SKM-1 (cell line): Measurements from ENCODE around the gene CXCL16.

Experiments
- DNase-seq: peaks from one replicate; lab custom pipeline; 2025; ENCODE audit not compliant: unreplicated experiment; lab: John Stamatoyannopoulos, UW

CXCL16 gene

DNA sequence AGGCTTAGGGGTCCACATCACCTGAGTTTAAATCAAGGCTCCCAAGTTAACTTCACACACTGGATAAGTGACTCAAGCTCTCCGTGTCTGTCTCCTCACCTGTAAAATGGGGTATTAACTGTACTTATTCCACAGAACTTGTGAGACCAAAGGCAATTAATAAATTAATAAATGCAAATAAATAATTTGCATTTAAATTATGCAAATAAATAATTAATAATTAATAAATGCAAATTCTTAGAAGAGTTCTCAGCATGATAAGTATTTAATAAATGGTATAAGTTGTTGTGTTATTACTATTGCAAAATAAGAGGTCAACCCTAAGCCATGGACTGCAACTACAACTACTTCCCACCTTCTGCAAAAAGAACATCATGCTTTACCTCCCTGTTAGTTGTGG is 13.7 kb upstream of the CXCL16 start:
- DNase-seq = no peak

DNA sequence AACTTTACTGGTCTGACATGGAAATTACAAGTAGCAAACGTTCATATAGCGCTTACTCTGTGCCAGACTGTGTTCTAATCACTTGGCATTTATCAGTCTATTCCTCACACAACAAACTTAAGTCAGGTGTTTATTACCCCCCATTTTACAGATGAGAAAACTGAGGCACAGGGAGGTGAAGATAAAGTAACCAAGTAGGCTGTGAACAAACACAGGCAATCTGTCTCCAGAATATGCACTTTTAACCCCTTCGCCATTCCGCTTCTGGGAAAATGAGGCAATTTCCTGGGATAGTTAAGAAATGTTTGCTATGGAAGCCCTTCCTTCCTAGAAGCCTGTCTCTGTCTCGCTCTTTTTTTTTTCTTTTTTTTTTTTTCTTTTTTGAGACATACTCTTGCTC is 12.2 kb upstream of the CXCL16 start:
- no peak for DNase-seq

DNA sequence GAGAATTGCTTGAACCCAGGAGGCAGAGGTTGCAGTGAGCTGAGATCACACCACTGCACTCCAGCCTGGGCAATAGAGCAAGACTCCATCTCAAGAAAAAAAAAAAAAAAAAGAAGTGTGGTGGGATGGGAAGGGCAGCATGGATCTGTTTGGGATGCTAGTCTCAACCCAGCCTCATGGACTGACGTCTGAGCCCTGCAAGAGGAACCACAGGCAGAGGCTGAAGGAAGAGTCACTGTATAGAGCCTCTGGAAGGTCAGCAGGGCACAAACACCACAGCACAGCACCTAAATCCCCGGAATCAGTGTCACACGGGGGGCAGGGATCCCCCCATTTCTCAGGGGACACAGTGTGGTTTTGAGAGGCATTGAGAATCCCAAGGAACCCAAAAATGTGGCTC is 10.9 kb upstream of the CXCL16 start:
- no peak for DNase-seq

DNA sequence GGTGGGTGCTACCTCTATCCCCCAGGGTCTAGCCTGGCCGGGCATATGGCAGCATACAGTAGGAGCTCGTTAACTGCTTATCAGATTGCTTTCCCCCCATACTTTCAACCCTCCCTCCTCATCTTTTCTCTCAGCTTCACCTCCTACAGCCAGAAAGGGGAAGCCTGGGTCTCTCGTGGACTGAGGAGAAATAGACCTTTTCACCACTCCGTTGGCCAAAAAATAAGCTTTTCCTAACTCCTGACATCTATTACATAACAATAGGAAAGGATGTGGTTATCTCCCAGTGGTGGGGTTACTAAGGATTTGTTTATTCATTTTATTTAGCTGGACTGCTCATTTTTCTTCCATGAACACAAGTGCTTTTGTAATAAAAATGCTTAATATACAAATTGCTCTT is 9.0 kb upstream of the CXCL16 start:
- no peak for DNase-seq

DNA sequence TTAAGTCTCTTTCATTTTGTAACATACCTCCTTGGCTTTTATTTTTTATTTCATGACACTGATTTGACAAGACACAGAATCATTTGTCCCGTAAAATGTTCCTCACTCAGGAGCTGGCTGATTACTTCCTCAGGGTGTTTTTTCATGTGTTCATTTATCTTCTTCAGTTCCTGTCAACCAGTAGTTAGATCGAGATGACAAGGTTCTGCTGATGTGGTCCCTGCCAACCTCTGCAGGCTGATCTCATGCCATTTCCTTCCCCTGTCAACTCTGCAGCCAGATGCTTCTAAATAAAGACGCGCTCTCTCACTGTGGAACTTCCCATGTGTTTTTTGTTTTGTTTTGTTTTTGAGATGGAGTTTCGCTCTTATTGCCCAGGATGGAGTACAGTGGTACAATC is 8.1 kb upstream of the CXCL16 start:
- DNase-seq = no peak

DNA sequence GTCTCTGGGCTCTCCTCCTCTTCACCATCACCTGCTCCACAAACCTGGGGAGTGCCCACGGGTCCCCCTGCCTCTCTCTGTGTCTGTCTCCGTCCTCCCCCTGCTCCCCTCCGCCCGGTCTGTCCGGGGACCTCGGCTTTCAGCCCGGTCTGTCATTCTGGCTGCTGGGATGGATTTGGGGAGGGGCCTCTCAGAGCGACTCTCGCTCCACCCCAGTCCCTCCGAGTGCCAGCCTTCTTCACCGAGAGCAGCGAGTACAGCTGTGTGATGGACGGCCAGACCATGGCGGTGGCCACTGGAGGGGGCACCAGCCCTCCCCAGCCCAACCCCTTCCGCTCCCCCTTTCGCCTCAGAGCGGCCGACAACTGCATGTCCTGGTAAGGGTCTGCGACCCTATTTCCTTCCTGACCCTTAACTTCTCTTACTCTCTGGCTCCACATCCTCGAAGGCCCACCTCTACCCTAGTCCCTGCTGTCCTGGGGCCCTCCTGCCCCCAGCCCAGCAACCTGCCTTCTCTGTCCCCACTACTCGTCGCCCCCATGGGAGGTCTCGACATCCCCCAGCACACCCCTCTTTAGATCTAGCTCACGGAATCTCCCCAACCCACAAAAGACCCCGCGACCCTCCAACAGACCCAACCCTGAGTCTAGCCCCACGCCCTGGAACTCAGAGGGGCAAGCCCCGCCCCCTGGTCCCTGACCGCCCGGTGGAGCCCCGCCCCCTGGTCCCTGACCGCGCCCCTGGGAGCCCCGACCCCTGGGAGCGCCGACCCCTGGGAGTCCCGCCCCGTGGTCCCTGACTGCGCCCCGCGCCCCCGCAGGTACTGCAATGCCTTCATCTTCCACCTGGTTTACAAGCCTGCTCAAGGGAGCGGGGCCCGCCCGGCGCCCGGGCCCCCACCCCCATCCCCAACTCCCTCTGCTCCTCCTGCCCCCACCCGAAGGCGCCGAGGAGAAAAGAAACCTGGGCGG is 5.6 kb upstream of the CXCL16 start:
- DNase-seq = no peak

DNA sequence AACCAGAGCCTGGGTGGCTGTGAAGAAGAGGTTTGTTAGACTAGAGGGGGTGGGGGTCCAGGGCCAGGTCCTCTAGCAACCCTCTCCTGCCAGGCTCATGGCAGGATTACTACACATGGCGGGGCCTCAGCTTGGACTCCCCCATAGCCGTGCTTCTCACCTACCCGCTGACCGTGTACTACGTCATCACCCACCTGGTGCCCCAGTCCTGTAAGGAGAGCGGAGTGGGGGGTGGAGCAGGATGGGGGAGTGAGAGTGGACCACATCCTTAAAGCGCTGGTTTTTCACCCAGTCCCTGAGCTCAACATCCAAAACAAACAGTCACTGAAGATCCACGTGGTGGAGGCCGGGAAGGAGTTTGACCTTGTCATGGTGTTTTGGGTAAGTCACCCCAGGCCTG is 4.2 kb upstream of the CXCL16 start:
- no peak for DNase-seq

DNA sequence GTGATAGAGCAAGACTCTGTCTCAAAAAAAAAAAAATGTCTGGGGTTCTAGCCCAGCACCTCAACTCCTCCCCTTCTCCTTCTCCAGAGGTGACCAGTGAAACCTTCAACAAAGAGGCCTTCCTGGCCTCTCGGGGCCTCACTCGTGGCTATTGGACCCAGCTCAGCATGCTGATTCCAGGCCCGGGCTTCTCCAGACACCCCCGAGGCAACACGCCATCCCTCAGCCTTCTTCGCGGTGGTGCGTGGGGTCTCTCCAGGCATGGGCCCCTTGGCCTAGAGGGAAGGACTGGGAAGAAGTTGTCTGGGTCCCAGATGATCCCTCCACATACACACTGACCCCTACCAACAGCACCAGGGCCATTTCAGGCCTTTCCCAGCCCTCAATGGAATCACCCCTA is 3.5 kb upstream of the CXCL16 start:
- no peak for DNase-seq

DNA sequence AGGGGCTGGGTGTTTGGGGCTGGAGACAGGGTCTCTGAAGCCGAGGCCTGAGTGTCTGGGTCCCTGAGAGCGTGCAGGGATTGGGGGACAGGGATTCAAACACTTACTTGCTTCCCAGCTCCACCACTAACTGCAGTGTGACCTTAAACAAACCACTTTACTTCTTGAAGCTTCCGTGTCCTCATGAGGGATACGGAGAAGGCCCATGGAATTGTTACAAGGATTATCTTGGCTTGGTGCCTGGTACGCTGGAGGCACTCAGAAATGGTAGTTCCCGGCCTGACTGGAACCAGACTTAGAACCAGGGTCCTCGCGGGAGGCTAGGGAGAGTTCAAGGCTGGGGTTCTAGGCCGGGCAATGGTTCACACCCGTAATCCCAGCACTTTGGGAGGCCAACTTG is 2.9 kb upstream of the CXCL16 start:
- no peak for DNase-seq

DNA sequence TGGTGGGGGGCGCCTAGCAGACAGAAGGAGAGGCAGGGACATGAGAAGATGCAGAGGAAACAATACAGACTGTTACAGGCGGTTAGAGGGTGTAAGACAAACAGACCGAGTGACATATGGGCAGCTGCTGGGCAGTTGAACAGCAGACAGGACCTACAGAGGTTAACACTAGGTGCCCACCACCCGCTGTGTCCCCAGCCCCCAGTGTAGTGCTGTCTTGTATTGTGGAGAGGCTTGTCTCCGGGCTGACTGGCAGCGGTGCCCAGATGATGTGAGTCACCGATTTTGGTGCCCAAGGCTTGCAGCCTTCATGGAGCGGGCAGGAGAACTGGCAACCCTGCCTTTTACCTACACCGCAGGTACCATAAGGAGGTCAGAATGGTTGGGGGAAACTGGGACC is 2.4 kb upstream of the CXCL16 start:
- no peak for DNase-seq

DNA sequence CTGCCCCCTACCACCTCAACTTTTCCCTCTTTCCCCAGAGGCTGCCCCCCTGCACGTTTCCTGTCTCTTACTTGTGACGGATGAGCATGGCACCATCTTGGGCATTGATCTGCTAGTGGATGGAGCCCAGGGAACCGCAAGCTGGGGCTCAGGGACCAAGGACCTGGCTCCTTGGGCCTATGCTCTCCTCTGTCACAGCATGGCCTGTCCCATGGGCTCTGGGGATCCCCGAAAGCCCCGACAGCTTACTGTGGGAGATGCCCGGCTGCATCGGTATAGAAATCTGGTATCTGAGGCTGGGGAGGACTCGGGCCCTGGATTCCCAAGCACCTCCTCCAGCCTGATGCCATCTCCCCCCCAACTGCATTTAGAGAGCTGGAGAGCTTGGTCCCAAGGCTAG is 1.8 kb upstream of the CXCL16 start:
- no peak for DNase-seq

DNA sequence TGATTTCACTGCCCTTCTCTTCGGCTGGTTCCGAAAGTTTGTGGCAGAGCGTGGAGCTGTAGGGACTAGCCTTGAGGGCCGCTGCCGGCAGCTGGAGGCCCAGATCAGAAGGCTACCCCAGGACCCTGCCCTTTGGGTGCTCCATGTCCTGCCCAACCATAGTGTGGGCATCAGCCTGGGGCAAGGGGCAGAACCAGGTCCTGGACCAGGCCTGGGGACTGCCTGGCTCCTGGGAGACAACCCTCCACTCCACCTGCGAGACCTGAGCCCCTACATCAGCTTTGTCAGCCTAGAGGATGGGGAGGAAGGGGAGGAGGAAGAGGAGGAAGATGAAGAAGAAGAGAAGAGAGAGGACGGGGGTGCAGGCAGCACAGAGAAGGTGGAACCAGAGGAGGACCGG is 856 bp upstream of the CXCL16 start:
- DNase-seq = no peak

DNA sequence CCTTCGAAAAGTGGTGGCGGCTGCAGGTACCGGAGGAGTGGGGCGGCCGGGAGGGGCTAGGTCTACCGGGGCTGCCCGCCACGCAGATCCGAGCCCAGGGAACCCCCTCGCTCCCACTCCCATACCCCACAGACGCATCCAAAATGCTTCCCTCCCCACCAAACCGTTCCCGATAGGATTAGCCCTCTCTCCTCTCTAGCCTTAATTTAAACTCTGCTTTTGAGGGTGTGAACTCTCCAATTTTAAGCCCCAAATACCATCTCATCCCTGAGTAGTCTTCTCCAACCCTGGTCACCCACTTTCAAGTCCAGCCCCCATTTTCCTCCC is 260 bp upstream of the CXCL16 start:
- DNase-seq = no peak

DNA sequence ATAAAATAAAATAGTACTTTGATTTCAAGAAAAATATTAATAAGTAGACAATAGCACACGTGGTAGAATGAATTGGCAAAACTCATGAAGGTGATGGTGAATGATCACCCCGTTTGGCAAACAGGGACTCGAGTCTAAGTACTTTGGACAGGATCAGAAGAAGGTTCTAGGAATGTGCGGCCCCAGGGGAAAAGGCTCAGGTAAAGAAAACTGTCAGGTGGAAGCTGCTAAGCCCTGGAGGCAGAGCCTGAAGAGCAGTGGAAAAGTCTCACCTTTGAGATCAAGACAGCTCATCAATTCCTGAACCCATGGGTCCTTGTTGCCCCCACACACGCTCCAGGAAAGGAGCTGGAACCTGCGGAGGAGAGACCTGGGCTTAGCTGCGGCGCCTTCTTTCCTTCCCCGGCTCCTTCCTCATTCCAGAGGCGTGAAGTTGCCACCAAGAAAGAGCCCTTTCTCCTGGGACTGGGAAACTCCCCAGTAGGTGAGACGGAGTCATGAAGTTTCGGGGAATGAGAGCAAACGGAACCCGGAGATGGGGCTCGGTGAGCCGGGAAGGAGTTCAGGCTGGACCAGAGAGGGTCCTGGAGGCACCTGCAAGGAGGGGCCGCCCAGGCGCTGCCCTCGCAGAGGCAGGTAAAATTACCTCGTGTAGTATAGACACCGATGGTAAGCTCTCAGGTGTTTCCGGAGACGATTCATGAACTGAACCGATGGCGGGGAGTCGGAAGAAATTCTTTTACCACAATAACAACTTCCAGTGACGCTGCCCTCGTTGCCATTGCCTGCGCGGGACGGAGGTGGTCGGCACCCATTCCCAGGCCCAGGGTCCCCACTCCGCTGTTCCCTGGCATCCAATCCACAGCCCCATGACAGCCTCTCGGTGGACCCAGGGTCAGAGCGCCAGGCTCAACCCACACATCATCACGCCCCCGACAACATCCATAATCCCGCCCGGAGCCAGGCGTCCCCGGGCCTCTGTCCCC is 1.3 kb downstream of the CXCL16 start:
- no peak for DNase-seq

DNA sequence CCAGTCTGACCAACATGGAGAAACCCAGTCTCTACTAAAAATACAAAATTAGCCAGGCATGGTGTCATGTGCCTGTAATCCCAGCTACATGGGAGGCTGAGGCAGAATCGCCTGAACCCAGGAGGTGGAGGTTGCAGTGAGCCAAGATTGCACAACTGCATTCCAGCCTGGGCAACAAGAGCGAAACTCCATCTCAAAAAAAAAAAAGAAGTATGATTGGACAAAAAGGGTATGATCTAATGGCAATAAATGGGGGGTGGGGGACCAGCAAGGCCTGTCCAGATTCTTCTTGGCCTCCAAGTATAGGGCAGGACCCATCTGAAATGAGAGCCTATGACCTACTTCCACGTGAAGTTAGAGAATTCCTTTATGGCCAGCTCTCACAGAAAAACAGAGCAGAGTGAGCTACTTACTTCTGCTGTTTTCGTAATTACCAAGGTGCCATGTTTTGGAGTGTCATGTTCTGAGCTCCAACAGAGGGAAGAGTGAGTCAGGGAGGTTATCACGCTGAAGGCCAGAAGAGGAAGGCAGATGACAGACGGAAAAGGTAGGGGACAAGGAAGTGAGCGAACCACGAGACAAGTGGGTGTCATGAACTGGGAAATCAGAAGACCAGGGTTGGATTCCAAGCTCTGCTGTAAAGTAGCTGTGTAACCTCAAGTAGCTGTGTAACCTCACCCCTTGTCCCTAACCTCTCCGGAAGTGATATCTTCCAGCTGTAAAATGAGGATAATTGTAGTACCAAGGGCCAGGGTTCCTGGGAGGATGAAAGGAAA is 3.7 kb downstream of the CXCL16 start:
- peak; percentile 24 for DNase-seq

DNA sequence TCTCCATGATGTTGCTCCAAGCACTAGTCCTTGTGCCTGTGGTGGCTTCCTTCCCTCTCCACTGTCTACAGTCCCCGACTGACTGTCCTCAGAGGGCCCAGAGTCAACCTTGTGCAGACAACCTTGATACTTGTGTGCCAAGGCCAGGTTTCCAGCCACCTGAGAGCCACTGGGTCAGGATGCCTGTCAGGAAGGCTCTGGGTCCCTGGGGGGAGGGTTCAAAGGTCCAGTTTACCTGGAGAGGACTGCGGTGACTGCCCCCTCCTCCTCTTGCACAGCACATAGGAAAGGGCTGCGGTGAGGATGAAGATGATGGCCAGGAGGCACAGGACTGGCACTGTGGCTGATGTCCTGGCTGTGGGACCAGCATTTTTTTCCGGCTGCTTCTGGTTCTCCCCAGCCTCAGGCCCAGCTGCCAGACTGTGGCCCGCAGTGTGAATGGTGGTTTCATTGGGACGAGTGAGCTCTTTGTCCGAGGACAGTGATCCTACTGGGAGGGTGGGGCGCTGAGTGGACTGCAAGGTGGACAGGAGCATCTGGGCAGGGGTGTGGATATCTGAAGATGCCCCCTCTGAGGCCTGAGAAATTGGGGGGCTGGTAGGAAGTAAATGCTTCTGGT is 4.8 kb downstream of the CXCL16 start:
- DNase-seq = no peak

DNA sequence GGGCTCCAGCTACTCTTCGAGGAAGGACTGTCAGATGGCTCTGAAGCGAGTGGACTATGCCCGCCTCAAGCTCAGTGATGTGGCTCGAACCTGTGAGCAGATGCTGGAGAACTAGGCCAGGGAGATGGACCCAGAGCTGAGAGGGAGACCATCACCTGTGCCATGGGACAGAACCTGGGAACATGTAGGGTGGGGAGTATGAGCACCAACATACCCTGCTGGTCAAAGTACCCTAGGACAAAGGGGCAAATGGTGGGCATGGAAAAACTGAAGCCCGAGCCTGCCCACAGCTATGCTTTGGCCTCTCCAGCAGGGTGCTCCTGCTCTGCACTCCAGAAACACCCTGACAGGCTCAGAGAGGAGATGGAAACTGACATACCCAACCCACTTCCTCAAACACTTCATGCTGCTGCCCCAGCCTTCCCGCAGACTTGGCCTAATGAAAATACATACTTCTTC is 6.6 kb downstream of the CXCL16 start:
- DNase-seq = peak; percentile 31

DNA sequence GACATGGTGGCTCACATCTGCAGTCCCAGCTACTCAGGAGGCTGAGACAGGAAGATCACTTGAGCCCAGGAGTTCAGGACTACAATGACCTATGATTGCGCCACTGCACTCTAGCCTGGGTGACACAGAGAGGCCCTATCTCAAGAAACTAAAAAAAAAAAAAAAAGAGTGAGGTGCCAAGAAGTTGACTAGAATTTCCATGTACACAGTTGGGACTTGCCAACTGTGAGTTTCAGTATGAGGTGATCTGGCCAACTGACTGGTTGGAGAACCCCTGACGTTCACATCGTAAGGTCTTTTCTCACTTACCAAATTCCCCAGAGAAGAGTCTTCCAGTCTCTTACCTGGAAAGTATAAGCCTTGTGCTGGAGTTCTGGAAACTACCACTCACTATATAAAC is 11.6 kb downstream of the CXCL16 start:
- no peak for DNase-seq

DNA sequence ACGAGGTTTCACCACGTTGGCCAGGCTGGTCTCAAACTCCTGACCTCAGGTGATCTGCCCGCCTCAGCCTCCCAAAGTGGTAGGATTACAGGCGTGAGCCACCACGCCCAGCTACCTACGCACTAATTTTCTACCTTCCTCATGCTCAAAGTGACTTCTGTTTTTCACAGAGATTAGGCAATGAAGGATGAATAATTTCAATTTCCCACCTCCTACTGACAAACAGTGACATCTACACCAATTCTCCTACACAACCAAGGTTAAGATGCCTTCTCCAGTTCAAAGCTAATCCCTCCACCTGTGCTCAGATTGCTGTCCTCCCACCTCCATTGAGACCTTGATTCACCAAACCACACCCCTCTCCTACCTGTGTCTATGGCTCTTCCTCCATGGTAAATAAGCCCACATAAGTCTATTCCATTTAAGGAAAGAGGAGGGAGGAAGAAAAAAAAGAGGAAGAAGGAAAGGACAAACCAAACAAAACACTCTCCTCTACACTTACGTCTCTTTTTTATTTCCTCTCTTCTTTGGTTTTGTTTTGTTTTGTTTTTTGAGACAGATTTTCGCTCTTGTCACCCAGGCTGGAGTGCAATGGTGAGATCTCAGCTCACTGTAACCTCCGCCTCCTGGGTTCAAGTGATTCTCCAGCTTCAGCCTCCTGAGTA is 13.9 kb downstream of the CXCL16 start:
- DNase-seq = no peak

DNA sequence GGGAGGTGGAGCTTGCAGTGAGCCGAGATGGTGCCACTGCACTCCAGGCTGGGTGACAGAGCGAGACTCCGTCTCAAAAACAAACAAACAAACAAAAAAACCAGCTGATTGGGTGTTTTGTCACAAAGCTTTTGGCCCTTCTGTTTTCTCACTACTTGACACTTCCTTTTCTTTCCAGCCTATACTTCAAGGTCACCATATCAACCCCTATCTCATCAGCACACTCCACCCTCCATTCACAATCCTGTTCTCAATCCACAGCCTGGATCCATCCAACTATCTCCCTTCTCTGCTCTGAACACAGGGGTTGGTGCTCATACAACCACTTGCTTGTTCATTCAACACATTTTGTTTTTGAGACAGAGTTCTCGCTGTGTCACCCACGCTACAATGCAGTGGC is 15.1 kb downstream of the CXCL16 start:
- DNase-seq = no peak
